GM19468 (cell line): ENCODE measurements around the gene PRODH.
"Not testable (repeated sequence)": the region's sequence is repeated elsewhere in the genome, so short reads cannot be mapped to it uniquely, and the experiment has no call there.

ENCODE experiments used
- ATAC-seq: cut with Tn5 transposase; IDR thresholded peaks from one replicate; pipeline ENCODE4 v1.9.1; 2021; ENCODE audit warnings: mild to moderate bottlenecking, moderate library complexity, moderate number of reproducible peaks; ENCODE audit not compliant: unreplicated experiment; ENCODE audit errors: extremely low read depth

PRODH gene

GRCh38 chr22:18968011-18968749, 32.1 kb upstream of the PRODH start:
- no peak for ATAC-seq

- ATAC-seq = not testable (repeated sequence)
These were observed 31.4 kb upstream of the PRODH start for GRCh38 chr22:18967391-18968010.

- ATAC-seq = no peak
These were observed 30.7 kb upstream of the PRODH start for GRCh38 chr22:18966748-18967147.

GRCh38 chr22:18965526-18966421, 29.7 kb upstream of the PRODH start:
- ATAC-seq = no peak

GRCh38 chr22:18964501-18965265, 28.6 kb upstream of the PRODH start:
- ATAC-seq = not testable (repeated sequence)

GRCh38 chr22:18964051-18964450, 28.0 kb upstream of the PRODH start:
- ATAC-seq = not testable (repeated sequence)

GRCh38 chr22:18962308-18962635, 26.2 kb upstream of the PRODH start:
- ATAC-seq = no peak

GRCh38 chr22:18961632-18962307, 25.7 kb upstream of the PRODH start:
- not testable (repeated sequence) for ATAC-seq

GRCh38 chr22:18961201-18961600, 25.1 kb upstream of the PRODH start:
- not testable (repeated sequence) for ATAC-seq

GRCh38 chr22:18960166-18960820, 24.2 kb upstream of the PRODH start:
- not testable (repeated sequence) for ATAC-seq

GRCh38 chr22:18959741-18960140, 23.6 kb upstream of the PRODH start:
- not testable (repeated sequence) for ATAC-seq

- ATAC-seq = not testable (repeated sequence)
These were observed 23.2 kb upstream of the PRODH start for GRCh38 chr22:18959266-18959665.

GRCh38 chr22:18958738-18959137, 22.6 kb upstream of the PRODH start:
- not testable (repeated sequence) for ATAC-seq

- ATAC-seq = not testable (repeated sequence)
These were observed 22.2 kb upstream of the PRODH start for GRCh38 chr22:18958321-18958705.

GRCh38 chr22:18957621-18958320, 21.7 kb upstream of the PRODH start:
- not testable (repeated sequence) for ATAC-seq

GRCh38 chr22:18956956-18957355, 20.9 kb upstream of the PRODH start:
- ATAC-seq = not testable (repeated sequence)

GRCh38 chr22:18956121-18956895, 20.2 kb upstream of the PRODH start:
- ATAC-seq = not testable (repeated sequence)

GRCh38 chr22:18955696-18956095, 19.6 kb upstream of the PRODH start:
- no peak for ATAC-seq
